HG02588 (cell line): ENCODE measurements around the gene CAB39.

Experiments used
- ATAC-seq: cut with Tn5 transposase; IDR thresholded peaks from one replicate; pipeline ENCODE4 v1.9.1; 2021; ENCODE audit warnings: mild to moderate bottlenecking, moderate library complexity; ENCODE audit not compliant: unreplicated experiment

The CAB39 gene

DNA sequence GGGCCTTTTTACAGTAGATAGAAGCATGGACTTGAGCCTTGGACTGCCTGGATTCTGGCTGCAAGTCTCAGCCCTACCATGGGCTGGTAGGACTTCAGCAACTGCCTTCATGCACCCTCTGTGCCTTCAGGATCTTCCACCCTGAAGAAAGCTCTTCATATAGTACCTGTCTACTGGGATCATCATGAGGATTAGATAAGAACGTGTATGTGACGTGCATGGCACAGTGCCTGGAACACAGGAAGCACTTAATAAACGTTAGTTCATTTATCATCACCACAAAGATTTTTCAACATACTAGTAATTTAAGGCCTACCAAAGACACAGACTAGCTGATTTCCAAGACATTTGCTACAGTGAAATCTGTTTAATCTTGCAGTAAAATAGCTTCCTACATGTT, 98.9 kb downstream of the CAB39 start:
- no peak for ATAC-seq

DNA sequence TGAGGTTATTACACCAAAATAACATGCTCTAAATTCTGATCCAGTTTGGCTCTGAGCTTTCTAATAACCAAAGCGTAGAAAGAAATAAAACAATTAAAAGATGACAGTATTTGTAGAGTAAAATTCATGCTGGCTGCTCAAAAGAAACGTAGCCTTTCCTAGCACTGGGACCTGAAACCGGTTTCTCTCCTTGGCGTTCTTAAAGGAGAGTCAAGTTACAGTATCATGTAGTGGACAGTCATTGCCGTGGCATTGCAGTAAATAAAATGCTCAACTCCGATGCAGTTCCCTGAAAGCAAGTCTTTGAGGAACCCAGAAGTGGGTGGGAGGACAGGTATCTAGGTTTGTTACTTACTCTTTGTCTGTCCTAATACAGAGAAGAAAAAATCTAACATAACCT, 99.4 kb downstream of the CAB39 start:
- ATAC-seq, result no peak

DNA sequence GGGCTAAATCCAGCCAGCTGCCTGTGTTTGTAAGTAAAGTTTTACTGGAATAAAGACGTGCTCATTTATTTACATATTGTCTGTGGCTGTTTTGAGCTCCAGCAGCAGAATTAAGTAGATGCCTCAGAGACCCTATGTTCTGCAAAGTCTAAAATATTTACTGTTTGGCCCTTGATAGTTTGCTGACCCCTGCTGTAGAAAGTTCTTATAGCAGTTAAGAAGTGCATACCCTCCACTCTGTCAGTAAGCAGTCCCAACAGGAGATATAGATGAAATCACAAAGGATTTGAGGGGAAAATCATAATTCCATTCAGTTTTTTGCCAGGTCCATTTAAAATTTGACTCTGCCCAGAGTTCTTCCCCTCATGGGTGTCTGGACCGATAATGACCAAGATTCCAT, 102.0 kb downstream of the CAB39 start:
- ATAC-seq, result no peak

DNA sequence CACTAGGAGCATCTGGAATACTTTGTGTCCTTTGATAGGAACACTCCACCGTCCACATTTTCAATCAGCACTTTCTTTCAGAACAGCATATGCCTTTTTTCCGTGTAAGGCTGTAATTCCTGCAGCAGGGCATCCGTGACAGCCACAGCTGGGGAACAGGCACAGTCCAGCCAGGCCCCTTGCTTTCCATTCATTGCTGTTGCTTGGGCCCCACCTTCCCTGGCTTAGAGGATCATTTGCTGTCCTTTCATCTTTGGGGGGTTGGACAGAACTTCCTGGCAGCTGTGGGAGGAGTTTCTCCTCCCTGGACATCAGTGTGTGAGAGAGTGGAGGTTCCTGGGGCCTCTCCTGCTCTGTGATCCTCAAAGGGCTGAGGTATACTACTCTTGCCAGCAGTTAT, 102.4 kb downstream of the CAB39 start:
- no peak for ATAC-seq

DNA sequence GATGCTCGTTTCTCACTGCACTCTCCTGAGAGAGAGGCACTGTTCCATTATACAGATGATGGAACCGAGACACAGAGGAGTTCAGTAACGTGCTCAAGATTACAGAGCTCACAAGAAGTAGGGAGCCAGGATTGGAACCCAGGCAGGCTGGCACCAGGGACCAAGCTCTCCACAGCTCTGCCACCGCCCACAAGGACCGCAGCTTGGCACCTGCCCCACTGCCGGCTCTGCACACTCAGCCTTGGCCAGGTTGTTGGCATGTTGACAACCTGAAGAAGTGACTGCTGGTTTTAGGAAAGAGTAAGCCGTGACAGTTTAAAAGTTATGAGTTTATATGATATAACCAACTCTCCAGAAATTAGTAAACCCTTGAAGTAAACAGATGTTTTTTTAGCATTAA, 104.1 kb downstream of the CAB39 start:
- ATAC-seq, result no peak

DNA sequence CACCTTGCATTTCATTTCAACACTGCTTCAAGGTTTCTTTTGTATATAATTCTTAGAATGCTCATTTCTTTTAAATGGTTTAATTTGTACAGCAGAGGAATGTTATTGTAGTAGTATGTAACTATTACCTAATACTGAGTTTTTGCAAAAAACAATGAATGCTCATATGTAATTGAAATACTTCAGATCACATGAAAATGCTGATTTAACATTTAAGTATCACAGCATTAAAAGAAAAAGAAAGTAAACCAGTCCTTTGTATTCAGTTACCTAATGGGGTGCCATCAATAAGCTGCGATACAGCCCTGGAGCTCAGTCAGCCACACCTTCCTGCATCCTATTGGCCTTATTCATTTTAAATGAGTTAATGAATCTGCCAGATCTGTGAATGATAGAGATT, 106.8 kb downstream of the CAB39 start:
- ATAC-seq, result no peak

DNA sequence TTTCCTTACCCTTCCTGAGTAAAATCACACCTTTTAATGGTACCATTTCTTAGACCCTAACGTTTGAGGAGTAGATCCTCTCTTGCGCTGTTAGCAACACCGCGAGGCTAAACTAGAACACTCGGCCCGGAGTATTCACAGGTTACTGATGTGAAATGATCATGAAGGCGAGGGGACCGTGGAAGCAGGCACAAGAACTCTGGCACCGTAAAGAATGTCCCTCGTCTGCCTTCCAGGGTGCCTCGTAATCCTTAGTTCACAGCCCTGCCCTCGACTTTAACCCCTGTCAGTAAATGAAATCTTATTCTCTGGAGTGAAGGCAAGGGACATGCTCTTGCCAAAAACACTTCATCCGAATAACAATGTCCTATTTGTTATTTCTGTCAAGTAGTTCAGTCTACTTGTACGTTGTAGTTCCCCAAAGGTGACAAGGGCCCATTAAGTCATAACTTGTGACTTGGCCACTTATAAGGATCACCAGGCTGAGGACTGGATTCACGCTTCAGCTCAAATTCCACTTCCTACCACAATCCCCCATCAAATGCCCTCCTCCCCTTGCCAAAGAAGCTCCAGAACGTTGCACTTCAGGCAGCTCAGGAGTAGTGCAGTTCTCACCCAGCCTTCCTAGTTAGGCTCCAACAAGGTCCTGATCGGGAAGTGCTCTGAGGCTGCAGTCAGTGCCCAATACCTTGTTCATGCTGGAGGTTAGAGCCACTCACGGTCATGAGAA, 108.8 kb downstream of the CAB39 start:
- ATAC-seq, result no peak

DNA sequence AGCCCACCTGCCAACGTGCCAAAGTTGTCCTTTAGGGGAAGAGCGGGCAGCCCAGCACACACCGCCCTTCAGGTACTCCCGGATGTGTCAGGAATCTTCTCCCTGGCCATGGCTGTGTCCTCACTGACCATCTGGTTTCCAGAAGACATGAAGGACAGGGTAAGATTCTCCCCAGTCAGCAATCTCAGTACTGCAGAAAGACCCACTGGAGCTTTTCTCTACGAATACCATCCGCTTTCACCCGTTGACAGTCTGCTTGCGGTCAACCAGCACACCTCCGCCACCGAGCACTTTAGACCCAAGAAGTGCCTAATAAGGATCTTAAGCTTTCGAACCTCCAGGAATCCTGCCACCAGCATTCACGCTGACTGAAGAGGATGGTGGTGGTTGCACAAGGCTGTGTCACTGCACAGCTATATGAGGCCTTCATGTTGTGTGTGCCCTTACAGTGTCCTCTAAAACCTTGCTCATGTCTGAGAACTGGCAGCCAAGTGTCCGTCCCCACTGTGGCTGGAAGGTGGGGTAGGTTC, 109.4 kb downstream of the CAB39 start:
- no peak for ATAC-seq

DNA sequence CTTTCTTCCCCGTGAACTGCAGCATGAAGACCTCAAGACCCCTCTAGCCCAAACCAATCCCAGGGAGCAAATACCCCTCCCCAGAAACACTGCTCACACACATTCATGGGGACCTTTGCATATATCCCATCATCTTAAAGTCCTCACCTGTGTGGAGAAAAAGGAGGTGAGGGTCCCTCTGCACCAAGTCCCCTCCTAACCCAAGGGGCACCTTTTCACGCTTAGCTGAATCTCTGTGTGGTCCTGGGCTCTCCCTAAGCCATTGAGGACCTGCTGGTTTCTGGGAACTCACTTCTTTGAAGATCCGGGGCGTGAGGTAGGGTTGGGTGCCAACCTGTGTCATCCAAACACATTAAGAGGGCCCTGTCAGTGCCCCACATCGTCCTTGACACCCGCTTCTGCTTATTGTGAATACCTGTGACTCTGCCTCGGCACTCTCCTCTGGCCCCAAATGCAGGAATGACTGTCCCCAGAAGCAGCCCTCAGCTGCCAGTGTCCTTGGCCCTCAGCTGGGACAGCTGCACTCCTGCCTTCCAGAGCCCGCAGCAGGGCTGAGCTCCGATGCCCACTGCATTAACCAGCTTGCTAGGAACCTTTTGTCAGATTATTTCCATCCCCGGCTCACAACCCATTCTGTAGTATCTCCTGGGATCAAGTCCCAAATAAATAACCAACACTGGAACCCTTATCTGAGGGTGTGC, 110.8 kb downstream of the CAB39 start:
- ATAC-seq, result no peak

DNA sequence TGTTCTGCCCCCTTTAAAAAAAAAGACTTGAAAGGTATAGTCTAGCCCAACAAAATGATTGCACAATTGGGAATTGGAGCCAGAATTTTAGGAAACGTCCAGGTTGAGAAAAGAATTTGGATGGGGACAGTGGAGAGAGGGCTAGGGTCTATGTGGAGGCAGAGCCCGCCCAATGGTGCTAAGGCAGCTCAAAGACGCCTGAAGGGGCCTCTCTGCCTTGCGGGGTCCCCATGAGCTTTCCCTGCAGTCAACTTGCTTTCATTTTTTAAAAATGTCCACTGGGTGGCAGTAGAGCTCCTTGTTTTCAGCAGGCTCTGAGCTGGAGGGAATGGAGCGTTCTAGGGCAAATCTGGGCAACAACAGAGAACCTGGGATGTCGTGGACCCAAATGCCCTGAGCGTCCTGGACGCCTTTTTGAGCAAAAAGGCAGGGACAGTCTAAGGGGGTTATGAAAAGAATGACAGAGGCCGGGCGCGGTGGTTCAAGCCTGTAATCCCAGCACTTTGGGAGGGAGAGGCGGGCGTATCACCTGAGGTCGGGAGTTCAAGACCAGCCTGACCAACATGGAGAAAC, 111.8 kb downstream of the CAB39 start:
- no peak for ATAC-seq

DNA sequence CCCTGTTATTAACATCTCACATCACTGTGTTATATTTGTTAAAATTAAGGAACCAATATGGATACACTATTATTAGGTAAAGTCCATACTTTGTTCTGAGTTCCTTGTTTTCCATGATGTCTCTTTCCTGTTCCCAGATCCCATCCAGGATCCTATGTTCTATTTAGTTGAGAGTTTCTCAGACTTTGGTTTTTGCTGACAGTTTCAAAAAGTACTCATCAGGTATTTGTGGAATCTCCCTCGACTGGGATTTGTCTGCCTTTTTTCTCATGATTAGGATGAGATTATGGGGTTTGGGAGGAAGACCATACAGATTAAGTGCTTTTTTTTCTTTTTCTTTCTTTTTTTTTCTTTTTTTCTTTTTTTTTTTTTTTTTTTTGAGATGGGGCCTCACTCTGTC, 112.7 kb downstream of the CAB39 start:
- no peak for ATAC-seq

DNA sequence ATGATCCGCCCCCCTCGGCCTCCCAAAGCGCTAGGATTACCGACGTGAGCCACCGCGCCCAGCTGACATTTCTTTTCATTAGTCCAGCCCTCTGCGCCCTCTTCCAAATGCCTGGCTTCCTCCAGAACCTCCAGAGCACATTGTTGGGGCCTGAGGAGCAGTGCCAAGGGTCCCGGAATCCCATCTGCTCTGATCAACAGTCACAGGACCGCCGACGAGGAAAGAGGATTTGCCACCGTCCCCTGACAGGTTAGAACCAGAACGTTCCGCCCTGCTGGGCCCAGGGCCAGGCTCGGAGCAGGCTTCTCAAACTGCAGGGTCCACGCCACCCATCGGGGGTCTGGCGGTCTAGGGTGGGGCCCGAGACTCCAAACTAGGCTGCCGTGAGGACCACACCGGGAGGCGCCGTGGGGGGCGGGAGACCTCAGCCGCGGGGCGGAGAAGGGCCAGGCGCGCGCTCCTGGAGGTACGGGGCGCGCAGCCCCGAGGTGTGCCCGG, 115.2 kb downstream of the CAB39 start:
- ATAC-seq, result no peak

DNA sequence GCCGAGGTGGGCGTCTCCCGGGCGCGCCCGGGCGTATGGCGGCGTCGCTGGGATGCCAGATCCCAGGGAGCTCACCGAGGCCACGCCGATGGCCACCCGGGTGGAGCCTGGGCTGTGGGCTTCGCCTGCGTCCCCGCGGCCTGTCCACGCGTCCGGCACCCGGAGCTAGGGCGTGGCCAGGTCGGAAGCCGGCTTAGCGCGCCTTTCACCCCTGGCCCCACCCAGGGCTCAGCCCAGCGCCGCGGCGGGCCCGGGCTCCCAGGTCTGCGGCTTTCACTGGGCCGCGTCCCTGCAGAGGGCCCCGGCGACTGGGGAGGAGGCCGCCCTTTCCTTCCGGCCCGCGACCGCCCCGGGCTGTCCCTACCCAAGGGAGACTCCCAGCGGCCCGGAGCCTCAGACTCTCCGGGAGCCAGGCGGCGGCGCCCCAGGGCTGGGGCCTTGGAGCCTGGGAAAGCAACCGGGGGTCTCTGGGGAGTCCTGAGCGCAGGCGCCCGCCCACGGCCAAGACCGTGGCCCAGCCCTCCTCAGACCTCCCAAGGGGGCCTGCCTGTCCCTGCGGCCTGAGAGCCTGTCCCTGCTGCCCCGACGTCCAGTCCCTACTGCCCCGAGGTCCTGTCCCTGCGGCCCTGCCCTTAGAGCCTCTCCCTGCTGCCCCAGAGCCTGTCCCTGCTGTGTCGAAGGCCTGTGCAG, 115.8 kb downstream of the CAB39 start:
- ATAC-seq, result peak; percentile 64

DNA sequence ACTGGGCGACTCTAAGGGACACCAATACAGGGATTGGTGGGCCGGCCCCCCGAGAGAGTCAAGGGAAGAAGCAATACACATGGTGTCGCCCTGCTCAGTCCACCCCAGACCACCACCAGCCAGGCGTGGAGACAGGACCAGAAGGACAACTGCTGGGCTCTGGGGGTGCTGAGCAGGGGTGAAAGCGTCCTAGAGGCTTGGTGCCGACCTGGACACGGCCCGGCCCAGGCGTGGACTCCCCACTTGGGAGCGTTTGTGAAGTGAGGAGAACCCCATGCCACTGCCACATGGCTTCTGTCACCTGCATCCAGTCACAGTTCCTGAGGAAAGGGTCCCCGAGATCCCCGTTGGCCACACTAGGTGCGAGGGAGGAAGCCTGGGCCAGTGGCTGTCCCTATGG, 116.7 kb downstream of the CAB39 start:
- ATAC-seq, result no peak

DNA sequence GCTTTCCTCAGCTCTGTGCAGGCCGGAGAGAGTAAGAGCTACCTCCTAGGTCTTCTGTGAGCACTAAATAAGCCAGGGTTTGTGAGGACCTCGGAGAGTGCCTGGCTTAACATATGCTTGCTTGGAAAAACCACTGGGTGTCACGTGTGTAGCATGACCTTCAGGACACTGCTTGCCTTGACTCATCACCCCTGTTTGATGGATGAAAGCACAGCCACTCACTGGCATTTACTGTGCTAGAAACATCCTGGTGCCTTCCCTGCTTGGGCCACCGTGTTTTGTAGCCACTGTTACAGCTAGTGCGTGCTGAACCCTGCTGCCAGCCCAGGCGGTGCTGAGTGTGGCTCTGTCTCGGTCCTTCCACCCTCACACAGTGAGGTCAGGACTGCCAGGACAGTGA, 117.3 kb downstream of the CAB39 start:
- ATAC-seq, result no peak

DNA sequence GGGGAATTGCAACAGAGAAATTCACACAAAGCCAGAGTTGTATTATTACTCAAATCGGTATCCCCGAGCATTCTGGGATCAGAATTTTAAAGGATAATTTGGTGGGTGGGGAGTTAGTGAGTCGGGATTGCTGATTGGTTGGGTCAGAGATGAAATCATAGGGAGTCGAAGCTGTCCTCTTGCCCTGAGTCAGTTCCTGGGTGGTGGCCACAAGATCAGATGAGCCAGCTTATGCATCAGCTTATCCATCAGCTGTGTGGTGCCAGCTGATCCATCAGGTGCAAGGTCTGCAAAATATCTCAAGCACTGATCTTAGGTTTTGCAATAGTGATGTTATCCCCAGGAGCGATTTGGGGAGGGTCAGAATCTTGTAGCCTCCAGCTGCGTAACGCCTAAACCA, 117.8 kb downstream of the CAB39 start:
- ATAC-seq, result no peak

DNA sequence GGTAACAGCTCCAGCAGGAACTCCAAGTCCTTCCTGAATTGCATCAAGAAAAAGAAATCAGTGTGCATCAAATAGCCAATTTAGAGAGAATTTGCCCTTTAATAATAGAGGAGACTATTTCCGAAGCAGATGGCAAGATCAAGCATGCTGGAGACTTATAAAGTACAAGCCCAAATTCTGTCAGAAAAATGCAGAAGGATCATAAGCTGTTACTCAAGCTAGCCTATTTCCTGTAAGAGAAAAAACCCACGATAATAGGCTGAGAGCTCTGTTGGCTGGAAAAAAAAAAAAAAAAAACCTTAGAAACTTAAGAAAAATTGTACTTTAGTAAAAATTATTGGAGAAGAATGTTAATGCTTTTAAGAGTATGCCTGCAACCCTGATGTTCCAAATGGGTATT, 127.7 kb downstream of the CAB39 start:
- ATAC-seq, result no peak

DNA sequence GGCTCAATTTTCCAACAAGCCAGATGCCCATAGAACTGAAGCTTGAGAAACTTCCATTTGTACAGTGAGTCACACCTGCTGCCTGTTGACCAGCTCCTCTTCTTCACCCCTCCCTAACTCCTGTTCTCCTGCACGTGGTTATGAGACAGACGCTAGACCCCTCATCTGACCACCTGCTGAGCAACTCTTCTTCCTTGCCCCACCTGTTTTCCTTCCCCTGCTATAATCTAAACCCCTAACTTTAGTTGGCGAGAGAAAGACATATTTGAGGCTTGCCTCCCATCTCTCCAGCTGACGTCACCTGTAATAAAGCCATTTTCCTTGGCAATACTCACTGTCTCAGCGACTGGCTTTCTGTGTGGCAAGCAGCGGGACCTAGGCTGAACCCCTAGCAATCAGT, 129.8 kb downstream of the CAB39 start:
- ATAC-seq, result no peak

DNA sequence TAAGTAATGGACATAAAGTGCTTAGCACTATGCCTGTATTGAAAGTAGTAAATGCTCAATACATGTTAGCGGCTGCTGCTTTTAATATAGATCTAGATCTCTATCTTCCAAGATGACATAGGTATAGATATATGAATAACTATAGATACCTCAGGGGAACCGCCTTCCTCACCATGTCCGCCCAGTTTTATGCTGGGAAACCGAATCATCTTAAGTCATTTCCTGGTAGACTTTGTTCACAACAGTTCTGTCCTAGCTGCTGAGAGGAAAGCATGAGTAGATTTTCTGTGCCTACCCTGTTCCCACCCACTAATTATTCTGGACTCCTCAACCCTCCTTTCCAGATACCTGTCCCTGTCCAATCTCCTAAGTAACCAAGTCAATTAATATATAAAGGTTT, 130.5 kb downstream of the CAB39 start:
- ATAC-seq, result no peak

DNA sequence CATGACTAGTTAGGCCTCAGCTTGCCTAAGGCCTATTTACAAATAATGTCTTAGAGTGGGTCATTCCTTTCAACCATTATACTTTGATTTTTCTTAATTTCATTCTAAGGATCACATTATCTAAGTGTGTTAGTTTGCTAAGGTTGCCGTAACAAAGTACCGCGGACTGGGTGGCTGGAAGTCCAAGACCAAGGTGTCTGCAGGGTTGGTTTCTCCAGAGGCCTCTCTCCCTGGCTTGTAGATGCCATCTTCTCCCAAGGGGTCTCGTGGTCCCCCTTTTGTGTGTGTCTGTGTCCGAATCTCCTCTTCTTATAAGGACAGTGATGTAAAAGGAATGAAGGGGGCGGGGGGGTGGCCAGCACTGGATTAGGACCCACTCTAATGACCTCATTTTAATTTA, 133.7 kb downstream of the CAB39 start:
- no peak for ATAC-seq

DNA sequence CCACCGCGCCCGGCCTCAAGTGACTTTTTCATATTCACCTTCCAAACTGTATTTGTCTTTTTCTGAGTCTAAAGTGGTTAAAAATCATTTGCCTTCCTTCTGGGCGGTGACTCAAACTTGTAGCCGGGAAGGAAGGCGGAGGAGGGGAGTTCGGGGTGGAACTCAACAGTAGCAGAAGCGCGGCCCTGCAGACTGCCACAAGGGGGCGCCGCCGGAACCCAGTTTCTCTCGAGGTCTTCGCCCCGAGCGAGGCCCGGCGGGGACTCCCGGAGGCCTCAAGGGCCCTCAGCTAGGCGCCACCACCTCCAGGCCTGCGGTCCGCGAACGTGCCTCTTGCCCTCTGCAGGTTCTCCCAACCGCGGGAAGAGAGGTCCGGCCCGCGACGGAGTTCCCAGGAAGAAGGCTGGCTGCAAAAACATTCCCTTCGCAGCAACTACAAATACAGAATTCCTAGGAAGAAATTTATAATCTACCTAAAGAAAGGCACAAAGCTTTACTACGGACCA, 135.3 kb downstream of the CAB39 start:
- ATAC-seq, result peak; percentile 91
